ENCODE results near the gene CUEDC1.
"Not testable (repeated sequence)": the region's sequence is repeated elsewhere in the genome, so short reads cannot be mapped to it uniquely, and the experiment has no call there.

DNA sequence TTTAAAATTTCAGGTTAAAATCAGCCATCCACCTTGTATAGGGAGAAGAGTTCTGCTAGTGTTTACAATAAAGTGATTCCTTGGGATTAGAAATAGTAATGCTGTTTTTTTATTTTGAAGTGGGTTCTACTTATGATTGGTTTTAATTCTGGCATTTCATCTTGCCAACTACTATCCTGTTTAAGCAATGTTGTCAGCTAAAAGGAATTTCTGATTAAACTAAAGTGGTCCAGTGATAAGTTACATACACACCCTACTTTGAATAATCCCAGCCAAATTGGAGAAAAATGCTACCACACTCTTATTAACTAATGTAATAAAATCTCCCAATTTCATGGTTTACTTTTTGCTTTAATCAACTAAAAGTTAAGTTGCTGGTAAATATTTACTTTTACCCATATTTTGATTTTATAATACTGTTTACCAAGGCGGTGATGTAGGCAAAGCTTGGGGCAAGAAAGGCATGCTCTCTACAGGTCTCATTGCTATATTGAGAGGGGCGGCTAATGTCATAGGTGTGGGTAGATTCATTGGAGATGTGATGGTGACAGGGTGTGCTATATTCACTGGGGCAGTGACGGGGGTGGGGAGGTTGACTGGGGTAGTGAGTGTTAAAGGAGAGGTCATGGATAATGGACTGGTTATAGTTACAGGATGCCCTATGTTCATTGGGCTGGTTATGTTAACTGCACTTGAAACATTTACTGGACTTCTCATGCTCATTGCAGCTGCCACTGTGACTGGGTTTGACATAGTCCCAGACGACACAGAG lies 19.0 kb upstream of the CUEDC1 start:
- TF ChIP-seq, protein P1, sequence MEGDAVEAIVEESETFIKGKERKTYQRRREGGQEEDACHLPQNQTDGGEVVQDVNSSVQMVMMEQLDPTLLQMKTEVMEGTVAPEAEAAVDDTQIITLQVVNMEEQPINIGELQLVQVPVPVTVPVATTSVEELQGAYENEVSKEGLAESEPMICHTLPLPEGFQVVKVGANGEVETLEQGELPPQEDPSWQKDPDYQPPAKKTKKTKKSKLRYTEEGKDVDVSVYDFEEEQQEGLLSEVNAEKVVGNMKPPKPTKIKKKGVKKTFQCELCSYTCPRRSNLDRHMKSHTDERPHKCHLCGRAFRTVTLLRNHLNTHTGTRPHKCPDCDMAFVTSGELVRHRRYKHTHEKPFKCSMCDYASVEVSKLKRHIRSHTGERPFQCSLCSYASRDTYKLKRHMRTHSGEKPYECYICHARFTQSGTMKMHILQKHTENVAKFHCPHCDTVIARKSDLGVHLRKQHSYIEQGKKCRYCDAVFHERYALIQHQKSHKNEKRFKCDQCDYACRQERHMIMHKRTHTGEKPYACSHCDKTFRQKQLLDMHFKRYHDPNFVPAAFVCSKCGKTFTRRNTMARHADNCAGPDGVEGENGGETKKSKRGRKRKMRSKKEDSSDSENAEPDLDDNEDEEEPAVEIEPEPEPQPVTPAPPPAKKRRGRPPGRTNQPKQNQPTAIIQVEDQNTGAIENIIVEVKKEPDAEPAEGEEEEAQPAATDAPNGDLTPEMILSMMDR (IDR thresholded peaks at IDR 0.05) = not testable (repeated sequence)
- TF ChIP-seq EZH2 (IDR thresholded peaks at IDR 0.05; ENCODE audit: borderline replicate concordance, insufficient read depth, low read depth, low read length, poor library complexity, severe bottlenecking) = not testable (repeated sequence)

Data from B cell (primary cell).